ENCODE data around the gene TRMT61A. TPM values are rescaled to one million over a fixed set of nuclear protein-coding genes. Genes with fewer than 3 reads are reported as not detected.
"Not testable (repeated sequence)": the region's sequence is repeated elsewhere in the genome, so short reads cannot be mapped to it uniquely, and the experiment has no call there.

The TRMT61A gene
- total RNA-seq, 4 donors from 2014 or later: 3.6 to 26.5 (median 8.7) TPM

DNA sequence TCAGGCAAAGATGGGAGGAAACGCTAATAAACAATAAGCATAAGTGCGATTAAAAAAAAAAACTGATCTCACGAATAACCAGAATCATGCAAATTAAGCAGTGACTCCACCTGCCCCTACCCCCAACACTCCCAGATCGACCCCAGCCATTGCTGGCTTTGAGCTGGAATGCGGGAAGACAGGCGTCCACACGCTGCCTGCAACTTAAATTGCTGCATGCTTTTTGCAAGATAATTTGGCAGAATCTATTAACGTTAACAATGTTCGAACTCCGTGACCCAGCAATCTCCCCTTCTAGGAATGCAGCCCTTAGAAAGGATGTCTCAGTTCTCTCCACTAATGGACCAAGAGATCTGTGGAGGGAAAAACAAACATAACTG, 5.4 kb upstream of the TRMT61A start:
- H3K4me3 ChIP-seq: no peak overlapping the region
- no peak for DNase-seq
- peak overlapping the region in 1 of 2 donors; percentile 49 for H3K27ac ChIP-seq
- H3K4me1 ChIP-seq: peaks cover 0 to 29% of the 10 kb centered on the region in 2 donors
- intact Hi-C loops (cut with DNase I; ENCODE audit: low total_unique reads): no loop called here
- H3K27me3 ChIP-seq: no peaks in the 10 kb centered on the region
- H3K9me3 ChIP-seq: no peaks in the 10 kb centered on the region
- TF ChIP-seq, protein P1, sequence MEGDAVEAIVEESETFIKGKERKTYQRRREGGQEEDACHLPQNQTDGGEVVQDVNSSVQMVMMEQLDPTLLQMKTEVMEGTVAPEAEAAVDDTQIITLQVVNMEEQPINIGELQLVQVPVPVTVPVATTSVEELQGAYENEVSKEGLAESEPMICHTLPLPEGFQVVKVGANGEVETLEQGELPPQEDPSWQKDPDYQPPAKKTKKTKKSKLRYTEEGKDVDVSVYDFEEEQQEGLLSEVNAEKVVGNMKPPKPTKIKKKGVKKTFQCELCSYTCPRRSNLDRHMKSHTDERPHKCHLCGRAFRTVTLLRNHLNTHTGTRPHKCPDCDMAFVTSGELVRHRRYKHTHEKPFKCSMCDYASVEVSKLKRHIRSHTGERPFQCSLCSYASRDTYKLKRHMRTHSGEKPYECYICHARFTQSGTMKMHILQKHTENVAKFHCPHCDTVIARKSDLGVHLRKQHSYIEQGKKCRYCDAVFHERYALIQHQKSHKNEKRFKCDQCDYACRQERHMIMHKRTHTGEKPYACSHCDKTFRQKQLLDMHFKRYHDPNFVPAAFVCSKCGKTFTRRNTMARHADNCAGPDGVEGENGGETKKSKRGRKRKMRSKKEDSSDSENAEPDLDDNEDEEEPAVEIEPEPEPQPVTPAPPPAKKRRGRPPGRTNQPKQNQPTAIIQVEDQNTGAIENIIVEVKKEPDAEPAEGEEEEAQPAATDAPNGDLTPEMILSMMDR (IDR thresholded peaks at IDR 0.05): no peak
- no peak for TF ChIP-seq POLR2A (IDR thresholded peaks at IDR 0.05)
- no peaks in the 10 kb centered on the region for H3K36me3 ChIP-seq

DNA sequence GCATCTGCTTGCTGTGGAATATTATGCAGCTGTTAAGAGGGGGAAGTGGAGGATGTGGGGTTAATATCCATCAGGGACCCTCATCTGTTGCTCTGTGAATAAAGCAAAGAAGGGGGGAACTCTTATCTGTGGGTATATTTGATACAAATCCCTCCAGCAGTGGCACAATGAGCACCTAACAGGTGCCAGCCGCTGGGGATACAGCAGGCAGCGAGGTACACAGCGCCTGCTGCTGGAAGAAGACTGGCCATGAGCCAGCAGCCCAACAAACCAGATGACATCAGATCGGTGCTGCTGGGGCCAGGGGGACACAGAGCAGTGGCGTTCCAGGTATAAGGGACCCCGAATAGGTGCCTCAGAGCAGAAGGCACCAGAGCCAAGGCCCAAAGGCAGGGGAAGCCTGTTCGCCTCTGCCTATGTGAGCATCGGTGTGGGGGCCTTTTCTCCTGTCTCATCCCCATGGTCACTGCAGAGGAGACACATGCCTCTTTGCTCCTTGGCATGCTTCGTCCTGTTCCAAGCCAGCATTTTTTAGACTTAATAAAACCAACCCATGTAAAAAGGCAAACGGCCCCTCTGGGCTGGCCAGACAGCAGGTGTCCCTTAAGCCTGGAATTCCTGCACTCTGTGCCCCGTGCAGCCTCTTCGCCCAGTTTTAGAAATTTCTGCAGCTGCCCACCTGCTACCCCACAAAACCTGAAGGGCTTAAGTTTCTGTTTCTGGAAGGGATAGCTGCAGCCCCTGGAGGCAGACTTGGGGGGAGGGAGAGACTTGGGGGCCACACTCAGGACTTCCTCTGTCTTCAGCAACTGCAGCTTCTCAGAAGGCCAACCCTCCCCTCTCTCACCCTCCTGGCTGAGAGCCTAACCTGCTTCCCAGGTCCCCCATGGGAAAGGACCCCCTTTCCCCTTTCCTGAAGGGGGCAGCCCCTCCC, 4.7 kb upstream of the TRMT61A start:
- intact Hi-C loops (cut with DNase I; ENCODE audit: low total_unique reads): no loop called here
- no peak overlapping the region for H3K4me3 ChIP-seq
- H3K9me3 ChIP-seq: no peaks in the 10 kb centered on the region
- no peak overlapping the region for H3K27ac ChIP-seq
- no peaks in the 10 kb centered on the region for H3K36me3 ChIP-seq
- TF ChIP-seq POLR2A (IDR thresholded peaks at IDR 0.05): no peak
- TF ChIP-seq, protein P1 (IDR thresholded peaks at IDR 0.05): no peak
- DNase-seq: no peak
- H3K27me3 ChIP-seq: no peaks in the 10 kb centered on the region
- peaks cover 0 to 24% of the 10 kb centered on the region in 2 donors for H3K4me1 ChIP-seq

DNA sequence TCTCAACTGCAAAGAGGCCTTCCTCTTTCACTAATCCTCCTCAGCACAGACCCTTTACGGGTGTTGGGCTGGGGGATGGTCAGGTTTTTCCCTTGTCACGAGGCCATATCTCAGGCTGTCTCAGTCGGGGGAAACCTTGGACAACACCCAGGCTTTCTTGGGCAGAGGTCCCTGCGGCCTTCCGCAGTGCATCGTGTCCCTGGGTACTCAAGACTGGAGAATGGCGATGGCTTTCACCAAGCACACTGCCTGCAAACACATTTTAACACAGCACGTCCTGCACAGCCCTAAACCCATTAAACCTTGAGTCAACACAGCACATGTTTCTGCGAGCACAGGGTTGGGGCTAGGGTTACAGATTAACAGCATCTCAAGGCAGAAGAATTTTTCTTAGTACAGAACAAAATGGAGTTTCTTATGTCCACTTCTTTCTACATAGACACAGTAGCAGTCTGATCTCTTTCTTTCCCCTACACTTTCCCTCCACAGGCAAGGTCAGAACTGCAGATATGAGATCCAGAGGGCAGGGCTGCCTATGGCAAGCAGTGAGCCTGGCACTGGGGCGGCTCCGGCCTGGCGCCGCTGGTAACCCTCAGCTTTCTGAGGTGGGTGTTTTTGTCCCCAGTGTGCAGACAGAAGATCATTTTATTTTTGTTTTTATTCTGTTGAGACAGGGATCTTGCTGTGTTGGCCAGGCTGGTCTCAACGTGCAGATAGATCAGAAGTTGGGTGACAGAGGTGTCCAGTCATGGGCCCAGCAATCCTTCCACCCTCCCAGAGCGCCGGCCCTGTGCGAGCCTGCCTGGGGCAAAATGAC, 3.4 kb upstream of the TRMT61A start:
- H3K4me1 ChIP-seq: peaks cover 0 to 27% of the 10 kb centered on the region in 2 donors
- DNase-seq; H3K27me3 ChIP-seq; H3K4me3 ChIP-seq; intact Hi-C loops (cut with DNase I; ENCODE audit: low total_unique reads); H3K9me3 ChIP-seq; H3K36me3 ChIP-seq; H3K27ac ChIP-seq: not testable (repeated sequence)

DNA sequence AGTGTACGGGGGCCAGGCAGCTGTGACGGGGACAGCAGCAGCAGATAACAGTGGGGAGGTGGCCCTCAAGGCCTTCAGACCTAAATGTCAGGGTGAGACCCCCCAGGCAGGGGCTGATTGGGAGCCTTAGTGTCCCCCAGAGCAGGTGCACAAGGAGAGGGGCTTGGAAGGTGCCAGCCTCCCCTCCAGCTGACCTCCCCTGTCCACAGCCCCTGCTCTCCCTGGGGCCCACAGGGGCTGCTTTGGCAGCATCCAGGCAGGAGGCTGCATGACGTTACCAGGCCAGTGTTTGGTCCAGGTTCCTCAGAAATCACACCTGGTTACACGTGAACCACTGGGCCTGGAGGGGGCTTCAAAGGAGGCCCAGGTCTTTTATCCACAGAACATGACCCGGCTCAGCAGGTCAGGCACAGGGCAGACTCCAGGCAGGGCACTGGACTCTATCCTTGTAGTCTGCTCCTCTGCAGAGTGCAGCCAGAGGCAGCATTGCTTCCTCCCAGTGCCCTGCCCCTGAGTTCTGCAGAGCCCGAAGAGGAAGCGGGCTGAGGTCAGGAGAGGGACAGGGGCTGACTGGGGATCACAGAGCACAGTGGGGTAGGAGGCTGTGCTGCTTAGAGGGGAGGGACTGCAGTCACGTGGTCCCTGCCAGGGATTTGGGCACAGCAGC, 2.6 kb upstream of the TRMT61A start:
- TF ChIP-seq, protein P1 (IDR thresholded peaks at IDR 0.05): no peak
- TF ChIP-seq POLR2A (IDR thresholded peaks at IDR 0.05): no peak
- H3K27ac ChIP-seq: peak overlapping the region in 1 of 2 donors; percentile 88
- H3K4me1 ChIP-seq: peaks cover 0 to 27% of the 10 kb centered on the region in 2 donors
- no peak overlapping the region for H3K4me3 ChIP-seq
- intact Hi-C loops (cut with DNase I; ENCODE audit: low total_unique reads): no loop called here
- no peak for DNase-seq
- no peaks in the 10 kb centered on the region for H3K36me3 ChIP-seq
- H3K9me3 ChIP-seq: no peaks in the 10 kb centered on the region
- H3K27me3 ChIP-seq: no peaks in the 10 kb centered on the region

DNA sequence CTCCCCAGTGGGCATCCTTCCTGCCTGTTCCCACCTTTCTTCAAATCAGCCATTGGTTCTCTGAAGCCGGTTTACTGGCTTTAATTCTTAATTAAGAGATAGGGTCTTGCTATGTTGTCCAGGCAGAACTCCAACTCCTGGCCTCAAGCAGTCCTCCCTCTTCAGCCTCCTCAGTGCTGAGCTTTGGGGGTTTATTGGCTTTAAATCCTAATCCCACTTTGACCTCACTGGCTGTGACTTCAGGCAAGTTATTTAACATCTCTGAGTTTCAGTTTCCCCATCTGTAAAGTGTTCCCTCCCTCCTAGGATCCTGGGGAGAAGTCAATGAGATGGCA, 2.1 kb upstream of the TRMT61A start:
- intact Hi-C loops (cut with DNase I; ENCODE audit: low total_unique reads): no loop called here
- Histone ChIP-seq H3K9me3 (no peaks in the 10 kb centered on the region), H3K4me1 (peaks cover 0 to 27% of the 10 kb centered on the region in 2 donors), H3K27ac (peak overlapping the region; percentile 88 to 96), H3K27me3 (no peaks in the 10 kb centered on the region), H3K36me3 (no peaks in the 10 kb centered on the region), H3K4me3 (no peak overlapping the region)
- no peak for DNase-seq
- TF ChIP-seq POLR2A (IDR thresholded peaks at IDR 0.05): no peak
- TF ChIP-seq, protein P1 (IDR thresholded peaks at IDR 0.05): no peak
